ENCODE data around the gene RPS6KA3. TPM values are rescaled to one million over a fixed set of nuclear protein-coding genes. Genes with fewer than 3 reads are reported as not detected.

The RPS6KA3 gene
- total RNA-seq: 49.0 and 55.8 TPM in 2 replicates

GRCh38 chrX:20266810-20267606 lies at the start of gene RPS6KA3:
Gene RPS6KA3 (minus strand): TSS chrX:20266909. CDS start chrX:20266632, 277 bp downstream.

DNA sequence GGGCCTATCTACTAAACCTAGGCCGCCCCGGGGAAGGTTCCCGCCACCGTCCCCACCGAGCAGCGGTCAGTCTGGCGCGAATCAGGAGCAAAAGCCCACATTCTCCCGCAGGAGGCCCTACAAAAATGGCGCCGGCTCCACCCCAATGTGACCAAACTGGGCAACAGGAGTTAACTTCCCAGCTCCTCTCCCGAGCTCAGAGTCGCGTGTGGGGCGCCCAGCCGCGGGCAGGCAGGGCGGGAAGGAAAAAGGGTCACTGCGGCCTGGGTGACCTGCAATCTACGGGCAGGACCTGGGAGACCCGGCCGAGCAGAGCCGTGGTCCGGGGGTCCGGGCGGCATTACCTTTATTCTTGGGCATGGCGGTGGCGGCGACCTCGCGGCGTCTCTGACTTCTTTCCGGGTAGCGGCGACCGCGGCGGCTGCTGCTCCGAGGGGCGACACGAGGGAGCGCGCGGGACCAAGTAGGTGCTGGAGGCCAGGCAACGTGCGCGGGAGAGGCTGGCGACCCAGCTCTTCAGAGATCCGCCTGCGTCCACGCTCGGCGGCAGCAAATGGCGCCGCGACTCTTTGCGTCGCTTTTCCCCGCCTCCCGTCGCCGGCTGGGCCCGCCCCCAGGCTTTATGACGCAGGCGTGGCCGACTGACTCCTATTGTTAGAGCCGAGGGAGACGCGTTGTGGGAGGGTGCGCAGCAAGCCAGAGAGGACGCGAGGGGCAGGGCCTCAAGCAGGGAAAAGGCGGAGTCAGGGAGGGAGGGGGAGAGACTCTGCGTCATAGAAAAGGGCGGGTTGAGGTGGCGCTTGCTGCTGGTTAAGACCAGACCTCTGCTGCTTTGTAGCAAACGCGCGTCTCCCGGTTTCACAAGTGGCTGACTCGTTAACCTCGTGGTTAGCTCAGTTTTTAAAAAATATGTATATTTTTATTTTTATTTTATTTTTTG lies 125.2 kb downstream of the RPS6KA3 start, which contains the start of gene EIF1AX:
TSS of gene EIF1AX (minus strand) at position 558 of the 940 bp plus-strand sequence. CDS start at position 360, 198 bp downstream.

DNA sequence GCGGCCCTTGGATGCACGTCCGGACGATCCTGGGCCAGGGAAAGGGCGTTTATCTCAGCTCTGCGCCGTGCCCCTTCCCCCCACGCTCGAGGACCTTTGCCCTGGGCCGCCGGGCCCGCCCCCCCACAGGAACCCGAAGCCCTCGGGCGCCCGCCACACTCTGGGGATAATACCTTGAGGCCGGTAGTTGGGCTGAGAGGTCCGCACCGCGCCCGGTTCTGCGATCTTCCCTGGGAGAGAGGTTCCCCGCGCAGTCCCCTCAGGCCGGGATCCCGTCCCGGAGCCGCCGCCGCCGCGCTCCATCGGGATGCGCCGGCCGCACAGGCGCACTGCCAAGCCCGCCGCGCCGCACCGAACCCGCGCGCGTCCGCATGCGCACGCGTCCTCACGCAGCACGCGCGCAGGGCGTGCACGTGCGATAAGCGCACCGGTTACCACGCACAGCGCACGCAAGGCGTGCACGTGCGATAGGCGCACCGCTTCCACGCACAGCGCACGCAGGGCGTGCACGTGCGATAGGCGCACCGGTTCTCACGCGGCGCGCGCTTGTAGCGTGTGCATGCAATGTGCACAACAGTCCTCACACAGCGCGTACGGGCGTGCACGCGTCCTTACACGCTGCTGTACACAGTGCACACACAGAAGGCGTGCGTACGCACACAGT lies 150.0 kb downstream of the RPS6KA3 start, which contains the start of gene MAP7D2:
TSS of gene MAP7D2 (minus strand) at position 331 of the 664 bp plus-strand sequence. CDS start at position 303, 28 bp downstream.

Other genes with a start within 250 kb of the RPS6KA3 start
- 0.26 TPM in 1 of 2 replicates, not detected in the other for gene MAP7D2, start 150.0 kb downstream of the RPS6KA3 start, total RNA-seq
- 20.3 and 22.1 TPM in 2 replicates for gene EIF1AX, start 125.1 kb downstream of the RPS6KA3 start, total RNA-seq